GM23248 (cell line): ENCODE results near the gene SAG. TPM values are rescaled to one million over a fixed set of nuclear protein-coding genes. Genes with fewer than 3 reads are reported as not detected.

Source experiments
- DNase-seq: peaks from one replicate; pipeline ENCODE4 v3.0.0-alpha.2; 2015
- H2AFZ ChIP-seq: fragments of 200-600 bp; sonication (generic); 2 replicates; pipeline ENCODE4 v1.6.1; 2016; ENCODE audit warnings: antibody characterized with exemption
- H3F3A ChIP-seq: fragments of 200-600 bp; sonication (generic); 2 replicates; pipeline ENCODE4 v1.6.1; 2016; ENCODE audit warnings: mild to moderate bottlenecking, antibody characterized with exemption, mixed run types; ENCODE audit not compliant: insufficient read depth
- H3K27ac ChIP-seq: fragments of 200-600 bp; sonication (generic); 2 replicates; pipeline ENCODE4 v1.5.1; 2016; ENCODE audit warnings: mild to moderate bottlenecking
- H3K27me3 ChIP-seq: fragments of 200-600 bp; sonication (generic); replicated peaks from 2 replicates; pipeline ENCODE4 v1.6.1; 2016; ENCODE audit warnings: mild to moderate bottlenecking; ENCODE audit not compliant: insufficient read depth
- H3K36me3 ChIP-seq: fragments of 200-600 bp; sonication (generic); 2 replicates; pipeline ENCODE4 v1.6.1; 2016; ENCODE audit warnings: low read depth, mild to moderate bottlenecking
- H3K4me1 ChIP-seq: fragments of 200-600 bp; sonication (generic); 2 replicates; pipeline ENCODE4 v1.6.1; 2016; ENCODE audit warnings: mild to moderate bottlenecking; ENCODE audit not compliant: insufficient read depth
- H3K4me2 ChIP-seq: fragments of 200-600 bp; sonication (generic); one replicate; pipeline ENCODE4 v1.6.1; 2016; ENCODE audit warnings: mild to moderate bottlenecking; ENCODE audit not compliant: unreplicated experiment
- H3K4me3 ChIP-seq: fragments of 200-600 bp; sonication (generic); 2 replicates; pipeline ENCODE4 v1.5.1; 2016; ENCODE audit warnings: mild to moderate bottlenecking
- H3K79me2 ChIP-seq: fragments of 200-600 bp; sonication (generic); 2 replicates; pipeline ENCODE4 v1.6.1; 2016; ENCODE audit warnings: mild to moderate bottlenecking; ENCODE audit not compliant: insufficient read depth
- H3K9ac ChIP-seq: fragments of 200-600 bp; sonication (generic); 2 replicates; pipeline ENCODE4 v1.6.1; 2016; ENCODE audit warnings: mild to moderate bottlenecking
- H3K9me2 ChIP-seq: fragments of 200-600 bp; sonication (generic); 2 replicates; pipeline ENCODE4 v1.6.1; 2016; ENCODE audit warnings: mixed run types, mild to moderate bottlenecking, moderate library complexity; ENCODE audit not compliant: insufficient read depth
- H3K9me3 ChIP-seq: fragments of 200-600 bp; sonication (generic); one replicate; pipeline ENCODE4 v1.6.1; 2017; ENCODE audit warnings: low read depth
- H4K20me1 ChIP-seq: fragments of 200-600 bp; sonication (generic); 2 replicates; pipeline ENCODE4 v1.6.0; 2016; ENCODE audit not compliant: insufficient read depth
- EZH2 ChIP-seq: fragments of 200-600 bp; sonication (generic); IDR thresholded peaks from 2 replicates; pipeline ENCODE4 v1.6.1; 2018; ENCODE audit warnings: antibody characterized with exemption, mild to moderate bottlenecking; ENCODE audit not compliant: insufficient read depth, poor library complexity, severe bottlenecking
- EZH2phosphoT487 ChIP-seq: fragments of 200-600 bp; sonication (generic); IDR thresholded peaks from 2 replicates; pipeline ENCODE4 v1.6.1; 2018; ENCODE audit warnings: antibody characterized with exemption, moderate library complexity, mild to moderate bottlenecking, low read depth; ENCODE audit not compliant: insufficient read depth
- WGBS, 2 experiments: methylation state at CpG; one replicate each; pipeline ENCODE4 v1.1.6; 2015 to 2017; ENCODE audit warnings: low lambda C conversion rate in 2 of 2, low coverage in 1 of 2; ENCODE audit errors: missing lambda C conversion rate in 2 of 2; 5-methylcytosine and 5-hydroxymethylcytosine counted together
- in situ Hi-C: fragments of 300-500 bp; cut with MboI; formaldehyde crosslinking; loops from 2 replicates; pipeline ENCODE4 v1.15.0; 2020
- polyA plus RNA-seq: library from polyadenylated mRNA; unstranded; fragments of >200 nt; fragmentation: Nextera tagmentation; extraction: Ambion mirVana; gene quantifications from 2 replicates; pipeline ENCODE4 v1.2.1, GENCODE V29; 2016
- total RNA-seq: library from RNA; depleted of rRNA; stranded (reverse); fragments of >200 nt; shearing (Covaris generic); gene quantifications from 2 replicates; pipeline ENCODE4 v1.2.3, GENCODE V29; 2014

Gene SAG
- total and polyA plus RNA-seq, 2 experiments from 2014 or later, result not detected

DNA sequence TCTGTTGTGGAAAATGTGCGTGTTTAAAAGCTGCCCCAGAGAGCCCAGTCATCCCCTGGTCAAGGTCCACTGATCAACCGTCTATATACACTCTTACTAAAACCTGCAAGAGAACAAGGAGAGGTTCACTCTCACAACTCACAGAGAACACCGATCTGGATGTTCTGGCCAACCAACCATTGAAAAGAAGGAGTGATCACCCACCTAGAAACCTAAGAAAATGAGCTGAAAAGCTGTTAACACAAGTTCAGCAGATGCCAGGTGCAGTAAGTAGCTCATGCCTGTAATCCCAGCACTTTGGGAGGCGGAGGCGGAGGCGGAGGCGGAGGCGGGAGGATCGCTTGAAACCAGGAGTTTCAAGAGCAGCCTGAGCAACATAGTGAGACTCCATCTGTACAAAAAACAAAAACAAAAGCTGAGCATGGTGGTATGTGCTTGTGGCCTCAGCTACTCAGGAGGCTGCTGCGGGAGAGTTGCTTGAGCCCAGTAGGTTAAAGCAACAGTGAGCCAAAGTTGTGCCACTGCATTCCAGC is 41.7 kb upstream of the SAG start:
- no peaks in the 10 kb centered on the region for H4K20me1 ChIP-seq
- H3K36me3 ChIP-seq, result peaks cover 60% of the 10 kb centered on the region
- H3K9ac ChIP-seq, result no peak overlapping the region
- WGBS, 2 experiments, result 98 to 99% methylated on average over 10 of the region's 10 CpGs
- H3K4me2 ChIP-seq, result no peak overlapping the region
- no peak overlapping the region for H3K4me3 ChIP-seq
- H3K27me3 ChIP-seq, result no peaks in the 10 kb centered on the region
- TF ChIP-seq EZH2phosphoT487 (no peak), EZH2 (no peak)
- no peak overlapping the region for H3K27ac ChIP-seq
- H3K9me3 ChIP-seq, result no peaks in the 10 kb centered on the region
- DNase-seq, result no peak
- peaks cover 14% of the 10 kb centered on the region for H3K79me2 ChIP-seq
- no peaks in the 10 kb centered on the region for H3K9me2 ChIP-seq
- no peaks in the 10 kb centered on the region for H3K4me1 ChIP-seq
- H3F3A ChIP-seq, result no peaks in the 10 kb centered on the region
- in situ Hi-C loops, result no loop called here
- no peak overlapping the region for H2AFZ ChIP-seq

DNA sequence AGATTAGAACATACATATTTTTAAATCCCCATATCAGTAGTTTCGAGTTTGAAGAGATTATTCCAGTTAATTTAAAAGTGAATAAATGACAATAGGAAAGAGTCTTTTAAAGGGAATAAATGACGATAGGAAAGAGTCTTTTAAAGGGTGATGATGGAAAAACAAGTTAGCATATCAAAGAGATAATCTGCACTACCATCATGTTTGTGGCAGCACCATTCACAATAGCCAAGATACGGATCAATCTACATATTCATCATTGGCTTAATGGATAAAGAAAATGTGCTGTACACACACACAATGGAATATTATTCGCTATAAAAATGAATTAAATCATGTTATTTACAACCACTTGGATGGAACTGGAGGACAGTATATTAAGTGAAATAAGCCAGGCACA is 41.1 kb upstream of the SAG start:
- H3K27ac ChIP-seq, result no peak overlapping the region
- no peaks in the 10 kb centered on the region for H3K27me3 ChIP-seq
- no peak overlapping the region for H3K9ac ChIP-seq
- no peaks in the 10 kb centered on the region for H3K4me1 ChIP-seq
- no peaks in the 10 kb centered on the region for H4K20me1 ChIP-seq
- H3K9me3 ChIP-seq, result no peaks in the 10 kb centered on the region
- no peaks in the 10 kb centered on the region for H3K9me2 ChIP-seq
- no peak overlapping the region for H3K4me2 ChIP-seq
- peaks cover 58% of the 10 kb centered on the region for H3K36me3 ChIP-seq
- H2AFZ ChIP-seq, result no peak overlapping the region
- in situ Hi-C loops, result no loop called here
- no peak for TF ChIP-seq EZH2
- no peak for TF ChIP-seq EZH2phosphoT487
- 97 to 100% methylated on average over 4 of the region's 4 CpGs for WGBS, 2 experiments
- DNase-seq, result no peak
- H3K4me3 ChIP-seq, result no peak overlapping the region
- peaks cover 8% of the 10 kb centered on the region for H3K79me2 ChIP-seq
- H3F3A ChIP-seq, result no peaks in the 10 kb centered on the region

DNA sequence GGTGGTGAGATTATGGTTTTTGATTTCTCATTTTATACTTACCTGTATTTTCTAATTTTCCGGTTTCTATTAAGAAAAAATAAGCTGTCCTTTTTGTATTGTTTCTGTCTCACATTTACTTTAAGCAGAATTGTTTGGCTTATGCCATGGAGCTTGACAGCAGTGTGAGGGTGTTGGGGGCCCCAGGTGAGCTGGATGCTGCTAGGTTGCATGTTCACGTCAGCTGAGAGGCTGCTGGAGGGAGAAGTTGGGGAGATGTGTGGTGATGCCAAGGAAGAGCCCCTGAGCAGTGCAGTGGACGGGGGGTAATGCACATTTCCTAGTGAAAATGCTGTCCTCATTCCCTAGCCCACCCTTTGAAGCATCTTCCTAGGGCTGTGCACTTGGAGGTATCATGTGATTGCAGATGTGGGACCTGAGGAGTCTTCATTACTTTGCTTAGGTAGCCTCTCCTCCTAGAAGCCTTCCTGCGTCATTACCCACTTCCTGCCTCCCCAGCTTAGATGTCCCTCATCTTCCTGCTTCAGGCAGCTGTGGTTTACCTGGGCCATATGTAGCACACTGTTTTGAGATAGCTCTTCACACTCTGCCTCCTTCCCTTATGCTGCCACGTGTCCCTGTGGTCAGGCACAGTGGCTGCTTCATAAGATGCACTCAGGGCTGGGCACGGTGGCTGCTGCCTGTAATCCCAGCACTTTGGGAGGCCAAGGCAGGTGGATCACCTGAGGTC is 39.9 kb upstream of the SAG start:
- Histone ChIP-seq H2AFZ (no peak overlapping the region), H3K27ac (no peak overlapping the region), H3K9me2 (no peaks in the 10 kb centered on the region), H3K79me2 (peaks cover 6% of the 10 kb centered on the region), H4K20me1 (no peaks in the 10 kb centered on the region), H3F3A (no peaks in the 10 kb centered on the region), H3K36me3 (peaks cover 65% of the 10 kb centered on the region), H3K4me2 (no peak overlapping the region), H3K4me1 (no peaks in the 10 kb centered on the region), H3K9ac (no peak overlapping the region), H3K27me3 (no peaks in the 10 kb centered on the region), H3K9me3 (no peaks in the 10 kb centered on the region), H3K4me3 (no peak overlapping the region)
- TF ChIP-seq EZH2 (no peak), EZH2phosphoT487 (no peak)
- in situ Hi-C loops, result no loop called here
- no peak for DNase-seq
- WGBS, 2 experiments, result 95 to 97% methylated on average over 6 of the region's 6 CpGs

DNA sequence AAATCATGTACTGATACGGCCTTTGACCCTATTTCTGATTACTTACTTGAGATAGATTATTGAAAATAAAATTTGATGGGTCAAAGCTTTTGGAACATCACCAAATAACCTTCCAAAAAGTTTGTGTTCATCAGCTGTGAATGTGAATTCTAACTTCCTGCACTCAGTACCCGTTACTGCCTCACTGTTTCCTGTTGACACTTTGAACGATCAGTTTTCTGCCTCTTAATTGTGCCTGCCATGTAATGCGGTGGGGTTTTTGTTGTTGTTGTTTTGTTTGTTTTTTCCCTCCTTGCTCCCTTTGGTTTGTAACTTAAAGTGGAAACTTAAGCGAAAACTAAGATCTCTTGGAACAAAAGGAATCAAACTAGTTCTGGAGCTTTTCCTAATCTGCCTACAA is 37.2 kb upstream of the SAG start:
- H3K36me3 ChIP-seq, result peaks cover 60% of the 10 kb centered on the region

More for the DNA sequence above, 37.2 kb upstream of the SAG start:
- Histone ChIP-seq H3K9ac (no peak overlapping the region), H3K9me2 (no peaks in the 10 kb centered on the region), H4K20me1 (no peaks in the 10 kb centered on the region), H3F3A (no peaks in the 10 kb centered on the region), H3K27ac (no peak overlapping the region), H2AFZ (no peak overlapping the region), H3K27me3 (no peaks in the 10 kb centered on the region), H3K4me2 (no peak overlapping the region), H3K4me3 (no peak overlapping the region), H3K4me1 (no peaks in the 10 kb centered on the region), H3K9me3 (no peaks in the 10 kb centered on the region), H3K79me2 (peaks cover 6% of the 10 kb centered on the region)
- TF ChIP-seq EZH2 (no peak), EZH2phosphoT487 (no peak)
- WGBS, 2 experiments, result 92 to 93% methylated on average over 5 of the region's 5 CpGs
- DNase-seq, result no peak
- in situ Hi-C loops, result no loop called here
